Inflammatory macrophage treated with lipopolysaccharide for 4 hours (primary cell): ENCODE results near the gene ETF1.

ENCODE experiments used
- DNase-seq: peaks from one replicate; pipeline ENCODE4 v3.0.0-alpha.2; 2020

The ETF1 gene

DNA sequence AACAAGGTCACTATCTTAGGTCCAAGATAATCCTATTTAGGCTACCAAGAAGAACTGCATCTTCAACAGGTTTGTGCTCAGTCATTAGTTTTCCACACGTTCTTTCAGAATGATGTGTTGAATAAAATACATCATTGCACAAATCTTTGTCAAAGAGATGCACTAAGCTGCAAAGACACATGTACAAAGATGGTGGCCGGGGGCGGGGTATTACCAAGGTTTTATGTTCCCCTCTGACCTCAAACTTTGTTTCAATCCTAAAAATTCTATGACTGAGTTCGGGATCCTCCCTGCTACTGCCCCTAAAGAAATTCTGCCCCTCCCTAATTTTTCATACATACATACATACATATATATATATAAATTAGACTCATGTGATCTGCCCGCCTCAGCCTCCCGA lies 17.9 kb upstream of the ETF1 start:
- no peak for DNase-seq

- DNase-seq = no peak
Measured at GRCh38 chr5:138559937-138560336, 16.9 kb upstream of the ETF1 start.

DNA sequence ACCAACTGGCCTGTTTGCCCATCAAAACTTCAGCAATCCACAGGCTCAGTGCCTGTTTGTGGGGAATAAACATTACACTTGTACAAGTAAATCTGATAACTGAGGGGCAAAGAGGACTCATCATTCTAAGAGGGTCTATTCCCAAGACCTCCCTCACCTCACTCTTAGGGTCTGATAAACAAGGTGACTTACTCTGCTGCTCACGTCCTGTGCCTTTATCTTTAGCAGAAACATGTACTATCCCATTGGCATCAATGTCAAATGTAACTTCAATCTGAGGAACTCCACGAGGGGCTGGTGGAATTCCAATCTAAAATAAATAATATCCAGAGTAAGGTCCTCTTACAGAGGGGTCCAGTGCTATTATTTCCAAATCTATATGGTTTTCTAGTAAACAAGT lies 14.6 kb upstream of the ETF1 start:
- no peak for DNase-seq

DNA sequence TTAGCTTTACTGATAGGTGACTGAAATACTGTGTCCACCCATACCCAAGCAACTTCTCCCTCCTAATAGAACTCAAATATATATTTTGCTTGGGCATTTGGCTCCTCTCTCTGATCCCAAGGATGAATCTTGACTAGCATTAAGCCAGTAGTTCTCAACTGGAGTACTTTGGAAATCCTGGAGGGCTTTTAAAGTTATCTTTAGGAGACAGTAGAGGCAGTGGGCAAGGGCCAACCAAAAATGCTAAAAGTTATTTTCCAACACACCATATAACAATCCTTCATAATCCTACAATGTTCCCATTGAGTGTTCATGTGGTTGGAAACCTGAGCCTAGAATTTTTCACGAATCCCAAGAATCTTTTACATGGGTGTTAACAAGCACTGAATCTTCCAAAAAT lies 11.1 kb upstream of the ETF1 start:
- DNase-seq = no peak

DNA sequence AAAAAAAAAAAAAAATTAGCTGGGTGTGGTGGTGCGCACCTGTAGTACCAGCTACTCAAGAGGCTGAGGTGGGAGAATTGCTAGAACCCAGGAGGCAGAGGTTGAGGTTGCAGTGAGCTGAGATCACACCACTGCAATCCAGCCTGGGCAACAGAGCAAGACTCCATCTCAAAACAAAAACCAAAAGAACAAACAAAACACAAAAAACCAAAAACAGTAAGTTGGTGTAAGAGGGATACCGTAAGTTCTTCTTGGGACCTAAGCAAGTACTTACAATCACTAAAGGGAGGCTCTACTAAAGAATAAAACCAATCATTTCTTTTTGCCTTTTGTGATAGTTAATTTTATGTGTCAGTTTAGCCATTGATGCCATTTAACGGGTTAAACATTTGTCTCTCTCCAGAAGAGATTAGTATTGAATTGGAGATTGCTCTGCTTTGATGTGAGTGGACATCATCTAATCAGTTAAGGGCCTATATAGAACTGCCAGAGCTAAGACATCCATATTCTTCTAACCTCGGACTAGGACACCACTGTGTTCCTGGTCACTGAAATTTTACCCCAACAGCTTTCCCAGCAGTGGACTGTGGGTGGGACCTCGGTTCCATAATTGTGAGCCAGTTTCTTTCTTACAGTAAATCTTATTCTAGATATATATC lies 10.5 kb upstream of the ETF1 start:
- DNase-seq = no peak

- no peak for DNase-seq
Measured at GRCh38 chr5:138552657-138553056, 9.6 kb upstream of the ETF1 start.

GRCh38 chr5:138549414-138549813 lies 6.4 kb upstream of the ETF1 start:
- no peak for DNase-seq

DNA sequence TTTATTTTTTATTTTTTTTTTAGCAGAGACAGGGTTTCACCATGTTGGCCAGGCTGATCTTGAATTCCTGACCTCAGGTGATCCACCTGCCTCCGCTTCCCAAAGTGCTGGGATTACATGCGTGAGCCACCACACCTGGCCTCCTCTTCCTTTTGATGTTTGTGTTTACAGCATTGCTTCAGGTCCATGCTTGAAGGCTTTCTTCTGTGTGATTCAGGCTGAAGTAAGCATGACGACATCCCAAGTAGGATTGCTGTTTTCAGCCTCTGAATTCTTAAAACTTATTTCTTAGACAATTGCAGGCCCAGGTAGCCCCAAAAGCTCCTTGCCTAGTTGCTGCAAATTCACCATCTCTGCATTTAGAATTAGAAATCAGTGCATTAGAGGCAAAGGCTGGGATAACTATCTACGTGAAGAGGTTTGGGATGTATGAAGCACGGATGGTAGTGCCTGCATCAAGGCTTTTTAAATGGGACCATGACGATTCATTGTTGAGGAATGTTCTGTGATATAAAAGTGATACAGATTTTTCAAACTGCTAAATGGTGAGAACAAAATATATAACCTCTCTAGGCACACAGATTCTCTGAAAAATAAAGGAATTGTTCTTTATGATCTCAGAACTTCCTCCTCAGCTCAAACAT lies 3.0 kb upstream of the ETF1 start:
- no peak for DNase-seq

GRCh38 chr5:138544181-138545134 lies 1.4 kb upstream of the ETF1 start:
- peak; percentile 34 for DNase-seq

DNA sequence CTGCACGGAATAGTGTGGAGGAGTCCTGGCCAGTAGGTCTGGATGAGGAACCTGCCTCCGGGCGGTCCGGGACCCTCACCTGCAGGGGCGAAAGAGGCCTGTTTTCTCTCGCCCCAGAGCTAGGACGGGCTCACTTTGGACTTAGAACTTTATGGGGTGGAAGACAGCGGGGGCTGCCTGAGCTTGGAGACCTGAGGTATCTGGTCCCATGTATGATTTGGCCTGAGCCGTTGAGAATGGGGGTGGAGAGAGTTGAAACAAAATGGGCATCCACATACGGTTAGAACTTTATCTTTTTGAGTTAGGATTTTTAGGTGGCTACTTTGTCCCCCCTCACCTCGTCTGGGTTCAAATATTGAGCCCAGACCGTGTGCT lies 681 bp upstream of the ETF1 start:
- DNase-seq = peak; percentile 84

DNA sequence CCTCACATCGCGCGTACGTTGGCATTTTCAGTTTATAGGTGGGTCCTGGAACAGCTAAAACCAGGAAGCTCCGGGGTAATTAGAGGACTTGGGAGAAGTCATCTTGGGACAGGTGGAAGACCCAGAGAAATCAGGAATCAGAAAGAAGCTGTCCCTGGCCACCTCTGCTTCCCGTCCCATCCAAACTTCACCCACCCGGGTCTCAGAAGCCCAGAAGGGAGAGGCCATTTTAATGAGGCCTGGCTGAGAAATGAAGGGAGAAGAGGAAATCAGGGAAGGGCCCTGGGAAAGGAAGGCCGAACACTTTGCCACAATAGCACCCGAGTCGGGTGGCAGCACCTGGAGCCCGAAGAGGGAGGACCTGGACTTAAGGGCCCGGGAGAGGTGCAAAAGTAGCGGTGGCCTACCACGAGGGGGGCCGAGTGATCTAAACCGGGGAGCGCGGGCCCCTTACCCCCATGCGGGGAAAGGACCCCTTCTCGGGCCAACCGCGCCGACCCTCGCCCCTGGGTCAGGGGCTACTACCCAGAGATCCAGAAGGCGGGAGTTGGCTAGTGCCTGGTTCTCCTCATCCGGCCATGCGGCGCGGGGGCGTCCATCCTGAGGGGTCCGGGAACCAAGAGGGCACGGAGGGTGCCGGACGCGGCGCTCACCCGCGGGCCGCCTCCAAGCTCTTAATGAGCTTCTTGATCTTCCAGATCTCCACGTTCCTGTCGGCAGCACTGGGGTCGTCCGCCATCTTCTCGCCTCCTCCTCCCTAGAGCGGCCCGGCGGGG lies 668 bp downstream of the ETF1 start:
- no peak for DNase-seq

DNA sequence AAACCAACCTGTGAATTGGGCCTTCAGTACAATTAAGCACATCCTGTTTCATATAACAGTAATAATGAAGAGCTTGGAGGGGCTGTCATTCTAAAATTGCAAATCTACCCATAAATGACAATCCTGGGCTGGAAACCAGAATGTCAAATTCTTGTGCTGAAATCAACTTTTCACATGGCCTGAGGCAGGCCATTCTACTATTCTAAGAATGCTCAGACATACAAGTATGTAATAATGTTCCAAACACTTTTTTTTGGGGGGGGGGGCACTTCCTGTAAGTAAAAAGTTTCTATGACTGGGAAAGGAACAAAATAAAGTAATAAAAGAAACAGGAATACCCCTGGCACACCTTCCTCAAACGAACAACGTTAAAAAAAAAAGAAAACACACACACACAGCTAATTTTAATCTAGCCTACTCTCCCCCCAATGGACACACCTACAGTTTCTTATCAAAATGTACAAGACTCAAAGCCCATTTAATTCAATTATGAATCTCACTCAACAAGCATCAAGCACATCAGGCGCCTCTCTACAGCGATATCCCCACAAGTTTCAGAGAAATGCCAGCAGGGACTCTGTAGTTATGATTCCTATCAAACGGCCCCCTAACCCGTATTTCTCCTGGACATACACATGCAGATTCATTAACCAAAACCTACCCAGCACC lies 1.4 kb downstream of the ETF1 start:
- DNase-seq = no peak

- no peak for DNase-seq
Measured at GRCh38 chr5:138539791-138540190, 3.2 kb downstream of the ETF1 start.

- no peak for DNase-seq
Measured at GRCh38 chr5:138538943-138539627, 4.0 kb downstream of the ETF1 start.

DNA sequence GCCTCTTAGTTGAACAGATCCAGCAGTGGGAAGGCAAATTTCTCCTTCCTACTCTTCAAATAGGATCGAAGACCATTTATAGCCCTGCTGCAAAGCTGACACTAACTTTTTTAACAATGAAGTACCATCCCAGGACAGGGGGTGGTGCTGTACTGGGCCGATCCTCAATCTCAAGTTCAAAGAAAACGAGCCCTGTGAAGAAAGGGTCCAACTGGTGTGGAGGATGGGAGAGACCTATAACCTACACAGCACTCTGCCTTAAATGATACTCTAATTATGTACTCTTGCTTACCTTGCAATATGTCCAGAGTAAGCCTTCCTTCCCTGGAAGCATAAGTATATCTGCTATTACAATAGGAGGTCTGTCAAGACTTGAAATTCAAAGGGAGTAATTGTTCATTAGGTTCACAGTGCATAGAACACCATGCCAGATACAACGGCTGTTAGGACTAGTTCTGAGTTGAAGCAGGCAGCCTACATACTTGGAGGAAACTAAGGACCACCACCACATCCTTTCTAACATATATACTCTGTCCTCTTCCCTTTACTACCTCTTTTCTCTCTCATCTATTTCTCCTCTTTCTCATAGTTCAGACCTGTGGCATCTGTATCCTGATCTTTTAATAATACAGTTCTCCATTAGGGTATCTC lies 6.2 kb downstream of the ETF1 start:
- no peak for DNase-seq

- DNase-seq = no peak
Measured at GRCh38 chr5:138536215-138536614, 6.8 kb downstream of the ETF1 start.

GRCh38 chr5:138533973-138534941 lies 8.8 kb downstream of the ETF1 start:
- DNase-seq = no peak

DNA sequence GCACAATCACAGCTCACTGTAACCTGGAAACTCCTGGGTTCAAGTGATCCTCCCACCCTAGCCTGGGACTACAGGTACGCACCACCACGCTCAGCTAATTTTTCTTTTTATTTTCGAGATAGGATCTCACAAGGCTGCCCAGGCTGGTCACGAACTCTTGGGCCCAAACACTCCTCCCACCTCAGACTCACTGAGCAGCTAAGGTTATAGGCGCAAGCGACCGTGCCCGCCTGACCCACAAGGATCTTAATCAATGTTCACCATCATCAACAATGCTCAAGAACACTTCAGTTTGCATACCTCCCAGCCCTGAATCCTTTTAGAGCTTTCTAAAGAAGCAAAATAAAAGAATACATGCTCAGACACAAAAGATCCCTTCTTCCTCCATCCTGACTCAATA lies 13.2 kb downstream of the ETF1 start:
- no peak for DNase-seq

DNA sequence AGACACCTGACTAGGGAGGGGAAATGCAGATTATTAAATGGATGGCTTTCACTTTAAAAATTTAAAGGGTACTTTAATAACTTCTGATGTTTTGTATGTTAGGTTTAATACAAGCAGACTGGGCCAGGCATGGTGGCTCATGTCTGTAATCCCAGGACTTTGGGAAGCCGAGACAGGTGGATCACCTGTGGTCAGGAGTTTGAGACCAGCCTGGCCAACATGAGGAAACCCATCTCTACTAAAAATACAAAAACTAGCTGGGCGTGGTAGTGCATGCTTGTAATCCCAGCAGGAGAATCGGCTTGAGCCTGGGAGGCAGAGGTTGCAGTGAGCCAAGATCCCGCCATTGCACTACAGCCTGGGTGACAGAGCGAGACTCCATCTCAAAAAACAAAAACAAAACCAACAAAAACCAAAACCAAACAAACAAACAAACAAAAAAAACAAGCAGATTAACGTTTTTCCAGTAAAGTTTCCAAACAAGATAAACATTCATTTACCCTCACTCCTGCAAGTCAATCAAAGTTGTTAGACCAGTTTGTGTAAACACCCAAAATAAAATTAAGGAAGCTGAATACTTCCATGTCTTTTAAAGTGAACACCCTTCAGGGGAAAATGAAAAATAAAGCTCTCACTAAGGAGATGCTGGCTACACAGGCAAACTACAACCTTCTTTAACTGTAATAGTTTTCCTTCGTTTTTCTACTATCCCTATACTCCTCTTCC lies 14.1 kb downstream of the ETF1 start:
- DNase-seq = no peak
